ENCODE data around the gene ALCAM.

GRCh38 chr3:105352976-105353375, 13.7 kb upstream of the ALCAM start:
- no peak for TF ChIP-seq GATA2 (IDR thresholded peaks at IDR 0.05; ENCODE audit: insufficient read depth, insufficient read length, low read depth, low read length)
- no peak for TF ChIP-seq CTCF (IDR thresholded peaks at IDR 0.05; ENCODE audit: extremely low read depth in 1 of 2, insufficient read depth in 1 of 2, low read depth in 1 of 2, low read length in 2 of 2)
- no peak for TF ChIP-seq POLR2A (IDR thresholded peaks at IDR 0.05; ENCODE audit: low read depth, low read length)
- no peak for TF ChIP-seq MAX (IDR thresholded peaks at IDR 0.05; ENCODE audit: insufficient read depth, insufficient read length)
- no peak for TF ChIP-seq EZH2 (IDR thresholded peaks at IDR 0.05; ENCODE audit: borderline replicate concordance, low read depth, low read length, severe bottlenecking)
